ENCODE data around the gene MST1R. TPM values are rescaled to one million over a fixed set of nuclear protein-coding genes. Genes with fewer than 3 reads are reported as not detected.

MST1R gene
- total RNA-seq, 1 experiment from 2014 or later, result 39.0 TPM

GRCh38 chr3:49895791-49896190, 7.9 kb downstream of the MST1R start:
- POLR2A ChIA-PET (ENCODE audit: unreplicated experiment), result no interaction called here

GRCh38 chr3:49889296-49889695, 14.4 kb downstream of the MST1R start:
- BruUV-seq (replicated peaks), result no TSS peak
- Histone ChIP-seq H3K27me3 (ENCODE audit: low read length) (no peaks in the 10 kb centered on the region), H4K20me1 (ENCODE audit: low read length) (no peaks in the 10 kb centered on the region), H3K36me3 (ENCODE audit: low read depth, low read length) (peaks cover 18% of the 10 kb centered on the region), H3K27ac (ENCODE audit: low read length) (no peak overlapping the region), H3K4me2 (ENCODE audit: low read length) (no peak overlapping the region), H3F3A (ENCODE audit: low read length, unreplicated experiment) (no peaks in the 10 kb centered on the region), H3K79me2 (ENCODE audit: low read length) (no peaks in the 10 kb centered on the region), H3K9ac (ENCODE audit: low read length) (no peak overlapping the region), H2AFZ (ENCODE audit: low read length) (no peak overlapping the region), H3K4me1 (ENCODE audit: insufficient read depth, low read length) (no peaks in the 10 kb centered on the region), H3K9me2 (replicated peaks; ENCODE audit: low read length) (no peaks in the 10 kb centered on the region), H3K9me3 (ENCODE audit: low read length) (no peaks in the 10 kb centered on the region), H3K4me3 (ENCODE audit: low read length) (no peak overlapping the region)
- intact Hi-C loops (cut with micrococcal nuclease), result no loop called here
- TF ChIP-seq EZH2phosphoT487 (IDR thresholded peaks at IDR 0.05; ENCODE audit: borderline replicate concordance, low read length) (no peak), CTCF (conservative IDR thresholded peaks at IDR 0.05; ENCODE audit: low read depth, low read length) (no peak), EZH2 (IDR thresholded peaks at IDR 0.05; ENCODE audit: low read length, unreplicated experiment) (no peak)
- ChIA-PET CTCF (no interaction called here), POLR2A (ENCODE audit: unreplicated experiment) (no interaction called here)
- ATAC-seq, result no peak
- no peak for DNase-seq

More at GRCh38 chr3:49895791-49896190, 7.9 kb downstream of the MST1R start:
- Histone ChIP-seq H3K27ac (ENCODE audit: low read length) (no peak overlapping the region), H3K9ac (ENCODE audit: low read length) (no peak overlapping the region), H3F3A (ENCODE audit: low read length, unreplicated experiment) (peaks cover 5% of the 10 kb centered on the region), H3K36me3 (ENCODE audit: low read depth, low read length) (peaks cover 45% of the 10 kb centered on the region), H4K20me1 (ENCODE audit: low read length) (no peaks in the 10 kb centered on the region), H2AFZ (ENCODE audit: low read length) (no peak overlapping the region), H3K9me3 (ENCODE audit: low read length) (no peaks in the 10 kb centered on the region), H3K4me3 (ENCODE audit: low read length) (no peak overlapping the region), H3K9me2 (replicated peaks; ENCODE audit: low read length) (no peaks in the 10 kb centered on the region), H3K4me1 (ENCODE audit: insufficient read depth, low read length) (peaks cover 24% of the 10 kb centered on the region), H3K27me3 (ENCODE audit: low read length) (no peaks in the 10 kb centered on the region), H3K4me2 (ENCODE audit: low read length) (no peak overlapping the region), H3K79me2 (ENCODE audit: low read length) (peaks cover 27% of the 10 kb centered on the region)
- ATAC-seq, result no peak
- no TSS peak for BruUV-seq (replicated peaks)
- TF ChIP-seq CTCF (conservative IDR thresholded peaks at IDR 0.05; ENCODE audit: low read depth, low read length), result no peak
- TF ChIP-seq EZH2phosphoT487 (IDR thresholded peaks at IDR 0.05; ENCODE audit: borderline replicate concordance, low read length), result no peak
- TF ChIP-seq EZH2 (IDR thresholded peaks at IDR 0.05; ENCODE audit: low read length, unreplicated experiment), result no peak
- DNase-seq, result no peak
- intact Hi-C loops (cut with micrococcal nuclease), result no loop called here
- CTCF ChIA-PET, result no interaction called here

GRCh38 chr3:49886922-49887265, 16.8 kb downstream of the MST1R start:
- no peak for DNase-seq
- Histone ChIP-seq H4K20me1 (ENCODE audit: low read length) (no peaks in the 10 kb centered on the region), H3K36me3 (ENCODE audit: low read depth, low read length) (peaks cover 18% of the 10 kb centered on the region), H3K9ac (ENCODE audit: low read length) (no peak overlapping the region), H3K9me2 (replicated peaks; ENCODE audit: low read length) (no peaks in the 10 kb centered on the region), H3K4me2 (ENCODE audit: low read length) (no peak overlapping the region), H3F3A (ENCODE audit: low read length, unreplicated experiment) (no peaks in the 10 kb centered on the region), H2AFZ (ENCODE audit: low read length) (no peak overlapping the region), H3K27me3 (ENCODE audit: low read length) (no peaks in the 10 kb centered on the region), H3K4me3 (ENCODE audit: low read length) (no peak overlapping the region), H3K27ac (ENCODE audit: low read length) (no peak overlapping the region), H3K79me2 (ENCODE audit: low read length) (no peaks in the 10 kb centered on the region), H3K9me3 (ENCODE audit: low read length) (no peaks in the 10 kb centered on the region), H3K4me1 (ENCODE audit: insufficient read depth, low read length) (no peaks in the 10 kb centered on the region)
- intact Hi-C loops (cut with micrococcal nuclease), result no loop called here
- TF ChIP-seq EZH2 (IDR thresholded peaks at IDR 0.05; ENCODE audit: low read length, unreplicated experiment), result no peak
- ATAC-seq, result no peak
- CTCF ChIA-PET, result no interaction called here
- BruUV-seq (replicated peaks), result no TSS peak
- POLR2A ChIA-PET (ENCODE audit: unreplicated experiment), result no interaction called here

Measured in PC-3 (cell line).